ENCODE measurements around the gene CEACAM1. TPM values are rescaled to one million over a fixed set of nuclear protein-coding genes. Genes with fewer than 3 reads are reported as not detected.

Gene CEACAM1
- not detected in 2 replicates for total RNA-seq

GRCh38 chr19:42528354-42529247, at the start of gene CEACAM1:
CEACAM1 (minus strand) TSS chr19:42528481; CDS start chr19:42528374, 107 bp downstream.

Other genes starting within 250 kb of the CEACAM1 start
- 0.19 and 0.28 TPM in 2 replicates for gene PRR19, start 226.3 kb downstream of the CEACAM1 start, total RNA-seq
- gene PAFAH1B3, start 225.9 kb downstream of the CEACAM1 start, total RNA-seq, result 6.2 and 26.1 TPM in 2 replicates
- gene TMEM145, start 215.2 kb downstream of the CEACAM1 start, total RNA-seq, result under 0.01 TPM in 1 of 2 replicates, not detected in the other
- 15.7 and 24.2 TPM in 2 replicates for gene MEGF8, start 202.8 kb downstream of the CEACAM1 start, total RNA-seq
- gene CNFN, start 138.2 kb downstream of the CEACAM1 start, total RNA-seq, result not detected in 2 replicates
- 1.4 and 4.2 TPM in 2 replicates for gene LIPE, start 101.1 kb downstream of the CEACAM1 start, total RNA-seq
- gene CXCL17, start 85.5 kb downstream of the CEACAM1 start, total RNA-seq, result not detected in 2 replicates
- not detected in 2 replicates for gene CEACAM8, start 66.4 kb upstream of the CEACAM1 start, total RNA-seq
- gene PSG3, start 212.0 kb upstream of the CEACAM1 start, total RNA-seq, result not detected in 2 replicates
- not detected in 2 replicates for gene PSG8, start 237.2 kb upstream of the CEACAM1 start, total RNA-seq